GM19328 (cell line): ENCODE data around the gene ASIP.

Experiments used
- ATAC-seq: cut with Tn5 transposase; IDR thresholded peaks from one replicate; pipeline ENCODE4 v1.9.1; 2021; ENCODE audit warnings: mild to moderate bottlenecking, moderate library complexity; ENCODE audit not compliant: unreplicated experiment

ASIP gene

DNA sequence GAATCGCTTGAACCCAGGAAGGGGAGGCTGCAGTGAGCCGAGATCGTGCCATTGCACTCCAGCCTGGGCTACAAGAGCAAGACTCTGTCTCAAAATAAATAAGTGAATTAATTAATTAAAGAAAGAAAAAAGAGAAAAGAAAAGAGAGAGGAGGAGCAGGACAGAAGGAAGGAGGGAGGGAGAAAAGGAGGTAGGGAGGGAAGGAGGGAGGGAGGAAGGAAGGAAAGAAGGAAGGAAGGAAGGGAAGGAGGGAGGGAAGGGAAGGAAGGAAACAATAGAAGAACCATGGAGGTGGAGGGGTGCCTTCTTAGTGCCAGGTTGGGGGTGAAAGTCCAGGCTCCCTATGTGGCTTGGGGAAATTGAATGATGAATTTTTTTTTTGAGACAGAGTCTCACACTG lies 68.5 kb downstream of the ASIP start:
- ATAC-seq, result no peak

DNA sequence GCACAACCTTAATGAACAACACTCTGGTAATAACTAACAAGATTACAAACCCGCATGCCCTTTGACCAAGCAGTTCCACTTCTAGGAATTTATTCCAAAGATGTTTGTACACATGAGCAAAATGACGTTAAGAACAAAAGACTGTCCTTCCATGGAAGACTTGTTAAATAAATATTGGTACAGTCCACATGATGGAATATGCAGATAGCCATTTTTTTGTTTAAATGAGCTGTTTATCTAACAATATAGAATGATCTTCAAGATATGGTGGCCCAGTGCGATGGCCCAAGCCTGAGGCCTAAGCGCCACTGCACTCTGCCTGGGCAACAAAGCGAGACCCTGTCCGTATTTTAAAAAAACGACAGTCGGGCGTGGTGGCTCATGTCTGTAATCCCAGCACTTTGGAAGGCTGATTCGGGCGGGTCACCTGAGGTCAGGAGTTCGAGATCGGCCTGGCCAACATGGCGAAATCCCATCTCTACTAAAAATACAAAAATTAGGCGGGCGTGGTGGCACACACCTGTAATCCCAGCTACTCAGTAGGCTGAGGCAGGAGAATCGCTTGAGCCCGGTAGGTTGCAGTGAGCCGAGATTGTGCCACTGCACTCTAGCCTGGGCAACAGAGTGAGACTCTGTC lies 69.4 kb downstream of the ASIP start:
- ATAC-seq, result no peak

DNA sequence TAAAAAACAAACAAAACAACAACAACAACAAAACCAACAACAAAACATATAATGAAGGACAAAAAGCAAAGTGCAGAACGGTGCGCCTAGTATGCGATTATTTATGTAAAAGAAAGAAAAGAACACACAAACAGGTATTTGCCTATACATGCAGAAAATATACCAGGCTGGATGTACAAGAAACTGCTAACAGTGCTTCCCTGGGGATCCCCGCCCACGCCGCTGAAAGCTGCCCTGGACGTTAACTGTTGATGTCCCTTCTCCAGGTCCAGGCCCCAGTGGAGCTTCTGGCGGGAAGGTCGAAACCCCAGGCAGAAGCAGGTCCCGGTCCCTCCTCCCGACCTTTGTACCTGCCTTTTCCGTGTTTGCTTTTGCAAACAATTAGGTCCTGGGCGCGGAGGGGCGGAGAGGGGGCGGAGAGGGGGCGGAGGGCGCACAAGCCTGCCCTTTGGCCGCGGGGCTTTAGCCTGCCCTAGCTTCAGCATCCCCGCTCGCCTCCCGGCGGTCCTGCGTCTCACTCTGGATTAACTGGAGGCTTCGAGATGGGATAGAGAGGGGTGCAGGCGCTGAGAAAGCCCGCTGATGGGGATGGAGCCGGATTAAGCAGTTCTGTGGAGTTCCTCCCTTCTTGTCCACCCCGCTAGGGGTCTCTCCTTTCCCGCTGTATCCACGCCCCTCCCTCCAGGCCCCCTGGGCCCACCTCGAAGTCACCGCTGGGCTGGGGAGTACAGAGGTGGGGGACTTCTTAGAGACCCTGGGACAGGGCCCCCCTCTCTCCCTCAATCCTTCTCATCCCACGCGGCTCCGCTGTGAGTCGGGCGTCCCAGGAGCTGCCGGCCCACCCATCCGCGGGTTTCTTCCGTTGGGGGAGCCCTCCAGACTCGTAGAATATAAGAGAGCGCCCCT lies 70.1 kb downstream of the ASIP start:
- no peak for ATAC-seq

DNA sequence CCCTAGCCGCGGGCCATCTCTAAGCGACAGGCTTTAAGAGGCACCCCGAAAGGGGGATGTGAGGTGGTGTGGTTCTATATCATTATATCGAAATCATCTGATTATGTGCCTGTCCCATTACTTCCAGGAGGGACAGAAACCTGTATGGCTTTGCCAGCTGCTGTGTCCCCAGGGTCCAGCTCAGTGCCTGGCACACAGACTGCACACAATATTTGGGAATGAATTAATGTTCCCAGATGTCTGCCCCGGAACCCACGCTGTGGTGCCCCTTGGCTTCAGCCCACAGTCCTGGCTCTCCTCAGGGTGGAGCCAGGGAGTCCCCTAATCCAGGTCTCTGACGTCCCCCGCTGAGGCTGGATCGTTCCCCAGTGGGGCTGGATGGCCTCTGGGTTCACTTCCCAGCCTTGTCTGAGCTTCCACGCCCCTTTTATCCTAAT lies 70.8 kb downstream of the ASIP start:
- ATAC-seq, result no peak

DNA sequence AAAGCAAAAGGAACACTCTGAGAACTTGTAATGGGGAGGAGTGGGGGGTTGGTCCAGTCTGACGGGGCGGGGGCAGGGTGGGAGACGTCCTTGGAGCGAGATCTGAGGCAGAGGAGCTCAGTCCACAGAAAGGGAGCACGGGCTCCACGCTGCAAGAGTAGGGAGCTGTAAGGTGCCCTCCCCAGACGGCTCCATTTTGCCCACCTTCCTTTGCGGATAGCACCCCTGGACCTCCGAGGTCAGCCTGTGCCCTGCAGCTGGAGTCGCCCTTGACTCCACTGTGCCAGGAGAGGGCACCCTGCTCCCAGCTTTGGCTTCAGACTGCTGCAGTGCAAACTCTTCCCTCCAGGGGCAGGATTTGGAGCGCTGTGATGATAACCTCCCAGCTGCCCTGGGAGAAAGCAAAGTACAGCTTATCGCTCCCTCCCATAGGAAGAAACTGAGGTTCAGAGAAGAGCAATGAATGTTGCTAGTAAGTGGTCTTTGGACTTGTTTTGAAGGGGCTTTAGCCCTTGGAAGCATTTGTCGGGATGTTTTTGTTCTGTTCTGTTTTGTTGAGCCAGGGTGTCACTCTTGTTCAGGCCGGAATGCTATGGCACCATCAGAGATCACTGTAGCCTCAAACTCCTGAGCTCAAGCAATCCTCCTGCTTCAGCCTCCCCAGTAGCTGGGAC lies 71.5 kb downstream of the ASIP start:
- no peak for ATAC-seq

DNA sequence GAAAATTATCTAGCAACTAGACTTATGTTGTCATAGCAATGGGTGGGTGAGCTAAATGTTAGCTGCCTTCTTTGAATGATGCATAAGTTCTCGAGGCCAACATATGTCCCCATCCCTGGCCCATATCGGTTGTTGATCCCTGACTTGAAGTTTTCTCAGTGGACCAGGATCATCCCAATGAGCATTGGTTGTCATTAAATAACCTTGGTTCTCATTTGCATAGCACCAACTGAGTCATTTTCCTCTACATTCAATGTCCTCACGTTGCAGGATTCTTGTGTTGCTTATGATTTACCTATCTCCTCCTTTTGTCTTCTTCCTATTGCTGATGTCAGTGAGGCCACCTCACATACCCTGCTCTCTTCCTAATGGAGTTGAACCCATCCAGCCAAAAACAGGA lies 74.0 kb downstream of the ASIP start:
- ATAC-seq, result no peak

DNA sequence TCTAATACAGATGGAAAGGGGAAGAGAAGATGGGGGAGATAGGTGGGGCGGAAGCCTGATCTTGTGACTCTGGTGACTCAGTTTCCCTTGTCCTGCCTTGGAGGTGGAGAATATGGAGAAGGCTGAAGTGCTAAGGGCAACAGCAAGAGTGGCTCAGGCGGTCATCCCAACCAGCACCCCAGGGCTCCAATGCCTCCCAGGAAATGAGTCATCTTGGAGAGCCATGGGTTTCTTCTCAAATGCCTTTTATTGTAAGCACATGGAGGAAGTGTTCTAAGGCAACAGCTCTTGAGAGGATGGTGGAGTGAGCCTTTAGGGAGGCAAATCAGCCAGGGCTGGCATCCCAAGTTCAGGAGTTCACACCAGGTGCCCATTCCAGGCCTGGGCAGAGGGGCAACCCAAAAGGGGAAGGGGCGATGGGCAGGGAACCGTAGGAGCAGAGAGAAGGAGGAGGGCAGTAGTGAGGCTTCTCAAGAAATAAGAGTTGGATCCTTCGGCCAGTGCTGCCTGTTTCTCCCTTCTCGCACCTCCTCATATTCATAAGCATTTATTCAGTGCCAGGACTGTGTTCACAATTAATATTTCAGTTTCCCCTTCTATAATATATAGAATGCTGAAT lies 75.1 kb downstream of the ASIP start:
- no peak for ATAC-seq
